Ovary (tissue), 9 donors: ENCODE results near the gene DPEP1. TPM values are rescaled to one million over a fixed set of nuclear protein-coding genes. Genes with fewer than 3 reads are reported as not detected.

Experiments used
- DNase-seq, 5 donors: peaks; one replicate each; pipeline ENCODE4 v3.0.0-alpha.2; 2019 to 2020
- H3K27ac ChIP-seq, 2 donors: fragments of 200-600 bp; one replicate each; pipeline versions ENCODE4 v1.5.1 to v1.8.0; 2019 to 2022
- H3K27me3 ChIP-seq: fragments of 200-600 bp; one replicate; pipeline ENCODE4 v1.8.0; 2022
- H3K36me3 ChIP-seq: fragments of 200-600 bp; sonication (generic); one replicate; pipeline ENCODE4 v1.5.1; 2019
- H3K4me1 ChIP-seq: one replicate; pipeline ENCODE4 v1.8.1; 2013; ENCODE audit warnings: mild to moderate bottlenecking, moderate library complexity; ENCODE audit not compliant: insufficient read depth
- H3K4me3 ChIP-seq: fragments of 200-600 bp; sonication (generic); one replicate; pipeline ENCODE4 v1.5.1; 2017
- H3K9me3 ChIP-seq, 2 donors: fragments of 200-600 bp in 1 of 2; sonication (generic) in 1 of 2; one replicate each; pipeline versions ENCODE4 v1.5.1 to v1.8.1; 2013 to 2019; ENCODE audit warnings: mild to moderate bottlenecking in 1 of 2, moderate library complexity in 1 of 2
- CTCF ChIP-seq, 3 donors: fragments of 450-650 bp in 2 of 3; fragments of 200-600 bp in 1 of 3; IDR thresholded peaks; one replicate each; pipeline versions ENCODE4 v1.5.1 to v1.8.0; 2016 to 2022; ENCODE audit warnings: antibody characterized with exemption in 3 of 3, mild to moderate bottlenecking in 1 of 3
- EP300 ChIP-seq: sonication (generic); formaldehyde crosslinking; IDR thresholded peaks from one replicate; pipeline ENCODE4 v1.6.1; 2017; ENCODE audit warnings: antibody characterized with exemption
- POLR2A ChIP-seq: fragments of 450-650 bp; IDR thresholded peaks from one replicate; pipeline ENCODE4 v1.6.1; 2017; ENCODE audit warnings: antibody characterized with exemption, mild to moderate bottlenecking, moderate library complexity
- WGBS, 3 donors: extraction: QIAGEN DNeasy Blood & Tissue Kit in 1 of 3; methylation state at CpG; one replicate each; pipeline versions ENCODE4 v1.1.5 to v1.1.7; 2013 to 2017; 5-methylcytosine and 5-hydroxymethylcytosine counted together
- intact Hi-C, 4 donors: fragments of 100-400 bp; cut with DNase I; formaldehyde crosslinking; loops; one replicate each; pipeline versions ENCODE4 v1.11.0 to v1.15.1; 2022 to 2023
- polyA plus RNA-seq, 2 donors: library from polyadenylated mRNA; stranded (reverse); fragments of 200-250 nt in 1 of 2; fragments of 350-450 nt in 1 of 2; fragmentation: Illumina TruSeq in 1 of 2; extraction: RNeasy Lipid Tissue Mini Kit (QIAGEN cat#74804) in 1 of 2; gene quantifications; one replicate each; pipeline ENCODE4 v1.2.3, GENCODE V29; 2013 to 2014
- total RNA-seq, 7 donors: library from RNA; depleted of rRNA in 2 of 7; stranded (reverse); fragments of >200 nt in 2 of 7; fragmentation: NEBNext Ultra II Directional in 3 of 7; extraction: Animal tissue kit (Norgen Biotek cat#: 25700) in 3 of 7; gene quantifications; one replicate each; pipeline versions ENCODE4 v1.1.0 to v1.2.4, GENCODE V29; 2016 to 2023
- donor health status: DM: no; HTN: no; CAD: no; lungs with moderate emphysema.
- donor health status: DM: no; HTN: no; CAD: no.
- donor health status: Bipolar disorder and iron deficiency.
- donor health status: DM: yes; HTN: yes; CAD: no.
- donor health status: DM: no; HTN: no; CAD: no.
- donor health status: DM: yes; HTN: yes; CAD: no.

The DPEP1 gene
- total and polyA plus RNA-seq, 9 donors, result 0.30 to 5.7 (median 1.3) TPM; not detected in 1

DNA sequence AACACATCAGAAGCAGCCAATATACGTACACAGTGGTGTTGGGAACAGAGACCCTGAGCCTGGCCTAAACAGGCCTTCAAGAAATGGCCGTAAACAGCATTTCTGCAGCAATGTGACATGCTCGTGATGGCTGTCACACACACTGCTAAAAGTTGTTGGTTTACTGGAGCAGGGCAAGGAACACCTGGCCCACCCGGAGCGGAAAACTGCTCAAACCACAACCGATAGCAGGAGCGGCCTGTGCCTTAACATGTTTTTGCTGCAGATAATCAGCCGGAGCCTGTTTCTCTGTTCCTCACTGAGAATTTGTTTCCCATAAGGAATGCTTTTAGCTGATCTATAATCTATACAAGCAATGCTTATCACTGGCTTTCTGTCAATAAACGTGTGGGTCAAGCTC, 6.0 kb upstream of the DPEP1 start:
- Histone ChIP-seq H3K36me3 (no peaks in the 10 kb centered on the region), H3K4me3 (no peak overlapping the region), H3K27me3 (no peaks in the 10 kb centered on the region), H3K9me3 (no peaks in the 10 kb centered on the region), H3K27ac (no peak overlapping the region), H3K4me1 (no peaks in the 10 kb centered on the region)
- intact Hi-C loops, result no loop called here
- WGBS, 3 donors, result 80 to 82% (median 81%) methylated on average over 9 of the region's 9 CpGs
- no peak for TF ChIP-seq EP300
- no peak for TF ChIP-seq POLR2A
- no peak for TF ChIP-seq CTCF (IDR thresholded peaks at IDR 0.05)
- DNase-seq, result no peak

GRCh38 chr16:89607937-89608740, 5.3 kb upstream of the DPEP1 start:
- Histone ChIP-seq H3K36me3 (no peaks in the 10 kb centered on the region), H3K27ac (no peak overlapping the region), H3K27me3 (no peaks in the 10 kb centered on the region), H3K9me3 (no peaks in the 10 kb centered on the region), H3K4me1 (no peaks in the 10 kb centered on the region), H3K4me3 (no peak overlapping the region)
- intact Hi-C loops, result no loop called here
- WGBS, 3 donors, result 84 to 85% (median 84%) methylated on average over 32 of the region's 32 CpGs
- DNase-seq, result no peak
- TF ChIP-seq POLR2A (no peak), CTCF (IDR thresholded peaks at IDR 0.05) (no peak), EP300 (no peak)

GRCh38 chr16:89610108-89610453, 3.4 kb upstream of the DPEP1 start:
- Histone ChIP-seq H3K27ac (no peak overlapping the region), H3K36me3 (no peaks in the 10 kb centered on the region), H3K4me1 (no peaks in the 10 kb centered on the region), H3K9me3 (no peaks in the 10 kb centered on the region), H3K4me3 (no peak overlapping the region), H3K27me3 (no peaks in the 10 kb centered on the region)
- TF ChIP-seq POLR2A, result no peak
- no peak for TF ChIP-seq EP300
- TF ChIP-seq CTCF (IDR thresholded peaks at IDR 0.05), result no peak
- no peak for DNase-seq
- intact Hi-C loops, result no loop called here
- 80 to 90% (median 80%) methylated on average over 1 of the region's 1 CpG for WGBS, 3 donors

GRCh38 chr16:89612415-89613166, 851 bp upstream of the DPEP1 start:
- H3K27me3 ChIP-seq, result no peaks in the 10 kb centered on the region
- 74 to 75% (median 75%) methylated on average over 20 of the region's 20 CpGs for WGBS, 3 donors

More at GRCh38 chr16:89612415-89613166, 851 bp upstream of the DPEP1 start:
- no peak for TF ChIP-seq EP300
- no peak for TF ChIP-seq CTCF (IDR thresholded peaks at IDR 0.05)
- no peak for TF ChIP-seq POLR2A
- Histone ChIP-seq H3K27ac (no peak overlapping the region), H3K4me1 (no peaks in the 10 kb centered on the region), H3K9me3 (no peaks in the 10 kb centered on the region), H3K4me3 (no peak overlapping the region), H3K36me3 (no peaks in the 10 kb centered on the region)
- no peak for DNase-seq
- intact Hi-C loops, result no loop called here
